HL-60 (cell line): ENCODE data around the gene LHFPL6.

Source experiments
- DNase-seq, 2 experiments: peaks; one replicate each; pipeline ENCODE4 v3.0.0-alpha.2; 2010 to 2020; ENCODE audit warnings: low read depth in 1 of 2, low spot score in 1 of 2
- H3K27ac ChIP-seq: fragments of 250-450 bp; sonication (Bioruptor Pico); replicated peaks from 2 replicates; pipeline ENCODE4 v1.5.1; 2020; ENCODE audit warnings: mild to moderate bottlenecking, moderate library complexity
- H3K27me3 ChIP-seq: fragments of 250-450 bp; sonication (Bioruptor Pico); 2 replicates; pipeline ENCODE4 v1.5.1; 2021; ENCODE audit warnings: mild to moderate bottlenecking, moderate library complexity; ENCODE audit not compliant: insufficient read depth, poor library complexity, severe bottlenecking
- H3K4me3 ChIP-seq: replicated peaks from 2 replicates; pipeline ENCODE4 v1.5.1; 2011; ENCODE audit warnings: mild to moderate bottlenecking, control low read depth, low read length; ENCODE audit not compliant: insufficient read depth
- GABPA ChIP-seq: IDR thresholded peaks from 2 replicates; pipeline ENCODE4 v1.6.1; 2012; ENCODE audit warnings: low read depth
- POLR2AphosphoS5 ChIP-seq: IDR thresholded peaks from 2 replicates; pipeline ENCODE4 v1.6.1; 2012; ENCODE audit warnings: low read depth
- SPI1 ChIP-seq: IDR thresholded peaks from 2 replicates; pipeline ENCODE4 v1.6.1; 2012; ENCODE audit warnings: low read depth, mild to moderate bottlenecking, borderline replicate concordance
- TF ChIP-seq, protein P1 (sequence below): IDR thresholded peaks from one replicate; pipeline ENCODE4 v1.5.1; 2011; ENCODE audit warnings: low read length, control low read depth, inconsistent platforms; ENCODE audit not compliant: insufficient read depth
- TF ChIP-seq, protein P2 (sequence below): IDR thresholded peaks from 2 replicates; pipeline ENCODE4 v1.6.1; 2012; ENCODE audit warnings: low read depth; ENCODE audit not compliant: insufficient replicate concordance

Gene LHFPL6

DNA sequence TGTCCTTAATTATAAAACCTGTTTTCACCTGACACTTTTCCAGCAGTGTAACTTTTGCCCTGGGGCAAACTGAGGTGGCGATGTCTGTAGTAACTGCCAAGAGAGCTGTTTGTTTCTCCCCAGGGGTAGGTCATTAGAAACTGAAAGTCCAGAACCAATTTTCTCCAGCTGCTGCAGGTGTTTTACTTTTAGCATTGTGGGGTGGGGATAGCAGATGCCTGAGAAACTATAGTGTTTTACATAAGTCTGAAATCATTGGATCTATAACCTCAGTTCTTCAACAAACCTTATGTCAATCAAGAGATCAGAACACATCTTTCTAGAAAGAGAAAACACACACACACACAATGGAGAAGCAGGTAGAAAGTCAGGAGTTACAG lies 92.7 kb downstream of the LHFPL6 start:
- no peak overlapping the region for H3K27ac ChIP-seq
- no peaks in the 10 kb centered on the region for H3K27me3 ChIP-seq
- no peak for DNase-seq
- no peak overlapping the region for H3K4me3 ChIP-seq
- TF ChIP-seq, protein P1, sequence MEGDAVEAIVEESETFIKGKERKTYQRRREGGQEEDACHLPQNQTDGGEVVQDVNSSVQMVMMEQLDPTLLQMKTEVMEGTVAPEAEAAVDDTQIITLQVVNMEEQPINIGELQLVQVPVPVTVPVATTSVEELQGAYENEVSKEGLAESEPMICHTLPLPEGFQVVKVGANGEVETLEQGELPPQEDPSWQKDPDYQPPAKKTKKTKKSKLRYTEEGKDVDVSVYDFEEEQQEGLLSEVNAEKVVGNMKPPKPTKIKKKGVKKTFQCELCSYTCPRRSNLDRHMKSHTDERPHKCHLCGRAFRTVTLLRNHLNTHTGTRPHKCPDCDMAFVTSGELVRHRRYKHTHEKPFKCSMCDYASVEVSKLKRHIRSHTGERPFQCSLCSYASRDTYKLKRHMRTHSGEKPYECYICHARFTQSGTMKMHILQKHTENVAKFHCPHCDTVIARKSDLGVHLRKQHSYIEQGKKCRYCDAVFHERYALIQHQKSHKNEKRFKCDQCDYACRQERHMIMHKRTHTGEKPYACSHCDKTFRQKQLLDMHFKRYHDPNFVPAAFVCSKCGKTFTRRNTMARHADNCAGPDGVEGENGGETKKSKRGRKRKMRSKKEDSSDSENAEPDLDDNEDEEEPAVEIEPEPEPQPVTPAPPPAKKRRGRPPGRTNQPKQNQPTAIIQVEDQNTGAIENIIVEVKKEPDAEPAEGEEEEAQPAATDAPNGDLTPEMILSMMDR = no peak
- TF ChIP-seq, protein P2, sequence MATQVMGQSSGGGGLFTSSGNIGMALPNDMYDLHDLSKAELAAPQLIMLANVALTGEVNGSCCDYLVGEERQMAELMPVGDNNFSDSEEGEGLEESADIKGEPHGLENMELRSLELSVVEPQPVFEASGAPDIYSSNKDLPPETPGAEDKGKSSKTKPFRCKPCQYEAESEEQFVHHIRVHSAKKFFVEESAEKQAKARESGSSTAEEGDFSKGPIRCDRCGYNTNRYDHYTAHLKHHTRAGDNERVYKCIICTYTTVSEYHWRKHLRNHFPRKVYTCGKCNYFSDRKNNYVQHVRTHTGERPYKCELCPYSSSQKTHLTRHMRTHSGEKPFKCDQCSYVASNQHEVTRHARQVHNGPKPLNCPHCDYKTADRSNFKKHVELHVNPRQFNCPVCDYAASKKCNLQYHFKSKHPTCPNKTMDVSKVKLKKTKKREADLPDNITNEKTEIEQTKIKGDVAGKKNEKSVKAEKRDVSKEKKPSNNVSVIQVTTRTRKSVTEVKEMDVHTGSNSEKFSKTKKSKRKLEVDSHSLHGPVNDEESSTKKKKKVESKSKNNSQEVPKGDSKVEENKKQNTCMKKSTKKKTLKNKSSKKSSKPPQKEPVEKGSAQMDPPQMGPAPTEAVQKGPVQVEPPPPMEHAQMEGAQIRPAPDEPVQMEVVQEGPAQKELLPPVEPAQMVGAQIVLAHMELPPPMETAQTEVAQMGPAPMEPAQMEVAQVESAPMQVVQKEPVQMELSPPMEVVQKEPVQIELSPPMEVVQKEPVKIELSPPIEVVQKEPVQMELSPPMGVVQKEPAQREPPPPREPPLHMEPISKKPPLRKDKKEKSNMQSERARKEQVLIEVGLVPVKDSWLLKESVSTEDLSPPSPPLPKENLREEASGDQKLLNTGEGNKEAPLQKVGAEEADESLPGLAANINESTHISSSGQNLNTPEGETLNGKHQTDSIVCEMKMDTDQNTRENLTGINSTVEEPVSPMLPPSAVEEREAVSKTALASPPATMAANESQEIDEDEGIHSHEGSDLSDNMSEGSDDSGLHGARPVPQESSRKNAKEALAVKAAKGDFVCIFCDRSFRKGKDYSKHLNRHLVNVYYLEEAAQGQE = no peak
- no peak for TF ChIP-seq GABPA
- no peak for TF ChIP-seq SPI1
- no peak for TF ChIP-seq POLR2AphosphoS5

DNA sequence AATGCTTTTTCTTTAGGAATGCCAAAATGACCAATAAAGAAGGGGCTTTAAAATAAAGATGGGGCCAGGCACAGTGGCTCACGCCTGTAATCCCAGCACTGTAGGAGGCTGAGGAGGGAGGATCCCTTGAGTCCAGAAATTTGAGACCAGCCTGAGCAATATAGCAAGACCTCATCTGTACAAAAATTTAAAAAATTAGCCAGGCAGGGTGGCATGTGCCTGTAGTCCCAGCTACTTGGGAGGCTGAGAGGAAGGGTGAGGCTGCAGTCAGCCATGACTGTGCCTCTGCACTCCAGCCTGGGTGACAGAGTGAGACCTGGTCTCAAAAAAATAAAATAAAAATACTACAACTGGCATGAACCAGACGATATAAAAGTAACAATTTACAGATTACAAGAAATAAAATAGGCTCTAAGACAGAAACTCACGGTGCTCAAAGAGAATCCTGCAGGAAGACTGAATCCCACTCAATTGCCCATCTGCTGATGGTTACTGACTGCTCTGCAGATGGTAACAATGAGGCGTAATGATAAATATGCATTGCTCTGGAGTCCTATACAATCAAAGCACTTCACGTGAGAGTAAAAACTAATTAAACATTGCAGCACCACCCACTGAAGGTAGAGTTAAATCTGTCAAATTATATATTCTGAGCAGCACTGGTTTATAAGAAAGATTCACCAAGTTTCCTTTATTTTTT lies 93.2 kb downstream of the LHFPL6 start:
- Histone ChIP-seq H3K4me3 (no peak overlapping the region), H3K27me3 (no peaks in the 10 kb centered on the region), H3K27ac (no peak overlapping the region)
- TF ChIP-seq, protein P1 = no peak
- TF ChIP-seq POLR2AphosphoS5 (no peak), SPI1 (no peak), GABPA (no peak)
- DNase-seq = no peak

DNA sequence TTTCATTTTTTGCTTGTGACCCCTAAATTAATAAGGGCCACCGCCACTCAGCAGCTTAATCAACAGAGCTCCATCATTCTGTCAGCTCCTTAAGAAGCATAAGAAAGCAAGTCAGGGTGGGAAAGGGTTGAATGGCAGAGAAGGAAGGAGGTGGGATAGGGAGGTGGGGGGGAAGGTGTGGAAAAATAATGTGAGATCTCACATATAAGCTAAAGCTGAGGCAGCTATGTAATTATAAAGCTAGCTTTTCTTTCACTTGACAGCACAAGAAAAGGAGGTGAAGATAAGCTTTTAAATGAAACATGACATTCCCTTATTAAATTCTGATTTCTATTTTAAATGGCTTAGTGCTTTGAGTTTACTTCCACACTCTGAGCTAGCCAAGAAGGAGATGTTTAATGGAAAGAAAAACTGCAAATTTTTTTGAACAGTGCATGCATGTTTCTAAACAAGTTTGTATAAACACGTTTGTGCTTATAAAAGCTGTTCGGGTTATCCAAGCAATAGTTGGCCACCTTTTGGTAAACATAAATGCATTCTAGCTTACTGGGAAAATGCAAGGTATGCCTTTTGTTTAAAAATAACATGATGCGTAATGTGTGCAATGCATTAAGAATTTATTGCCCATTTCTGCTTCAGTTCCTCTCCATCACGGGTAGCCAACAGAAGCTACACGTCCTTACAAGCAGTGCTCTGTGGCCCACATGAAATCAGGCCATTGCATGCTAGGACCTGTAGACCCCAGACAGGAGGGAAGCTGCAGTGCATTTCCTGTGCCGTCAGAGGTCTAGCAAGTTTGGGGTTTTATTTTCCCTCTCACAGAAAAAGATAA lies 96.2 kb downstream of the LHFPL6 start:
- Histone ChIP-seq H3K4me3 (no peak overlapping the region), H3K27ac (no peak overlapping the region), H3K27me3 (no peaks in the 10 kb centered on the region)
- TF ChIP-seq SPI1 (no peak), GABPA (no peak), POLR2AphosphoS5 (no peak)
- TF ChIP-seq, protein P1 = no peak
- TF ChIP-seq, protein P2 = no peak
- DNase-seq = no peak
